Ovary (tissue), 9 donors: ENCODE measurements around the gene MTG1. TPM values are rescaled to one million over a fixed set of nuclear protein-coding genes. Genes with fewer than 3 reads are reported as not detected.

Experiments used
- DNase-seq, 5 donors: peaks; one replicate each; pipeline ENCODE4 v3.0.0-alpha.2; 2019 to 2020
- H3K27ac ChIP-seq, 2 donors: fragments of 200-600 bp; one replicate each; pipeline versions ENCODE4 v1.5.1 to v1.8.0; 2019 to 2022
- H3K27me3 ChIP-seq: fragments of 200-600 bp; one replicate; pipeline ENCODE4 v1.8.0; 2022
- H3K36me3 ChIP-seq: fragments of 200-600 bp; sonication (generic); one replicate; pipeline ENCODE4 v1.5.1; 2019
- H3K4me1 ChIP-seq: one replicate; pipeline ENCODE4 v1.8.1; 2013; ENCODE audit warnings: mild to moderate bottlenecking, moderate library complexity; ENCODE audit not compliant: insufficient read depth
- H3K4me3 ChIP-seq: fragments of 200-600 bp; sonication (generic); one replicate; pipeline ENCODE4 v1.5.1; 2017
- H3K9me3 ChIP-seq, 2 donors: fragments of 200-600 bp in 1 of 2; sonication (generic) in 1 of 2; one replicate each; pipeline versions ENCODE4 v1.5.1 to v1.8.1; 2013 to 2019; ENCODE audit warnings: mild to moderate bottlenecking in 1 of 2, moderate library complexity in 1 of 2
- CTCF ChIP-seq, 3 donors: fragments of 450-650 bp in 2 of 3; fragments of 200-600 bp in 1 of 3; IDR thresholded peaks; one replicate each; pipeline versions ENCODE4 v1.5.1 to v1.8.0; 2016 to 2022; ENCODE audit warnings: antibody characterized with exemption in 3 of 3, mild to moderate bottlenecking in 1 of 3
- EP300 ChIP-seq: sonication (generic); formaldehyde crosslinking; IDR thresholded peaks from one replicate; pipeline ENCODE4 v1.6.1; 2017; ENCODE audit warnings: antibody characterized with exemption
- POLR2A ChIP-seq: fragments of 450-650 bp; IDR thresholded peaks from one replicate; pipeline ENCODE4 v1.6.1; 2017; ENCODE audit warnings: antibody characterized with exemption, mild to moderate bottlenecking, moderate library complexity
- WGBS, 3 donors: extraction: QIAGEN DNeasy Blood & Tissue Kit in 1 of 3; methylation state at CpG; one replicate each; pipeline versions ENCODE4 v1.1.5 to v1.1.7; 2013 to 2017; 5-methylcytosine and 5-hydroxymethylcytosine counted together
- intact Hi-C, 4 donors: fragments of 100-400 bp; cut with DNase I; formaldehyde crosslinking; loops; one replicate each; pipeline versions ENCODE4 v1.11.0 to v1.15.1; 2022 to 2023
- polyA plus RNA-seq, 2 donors: library from polyadenylated mRNA; stranded (reverse); fragments of 200-250 nt in 1 of 2; fragments of 350-450 nt in 1 of 2; fragmentation: Illumina TruSeq in 1 of 2; extraction: RNeasy Lipid Tissue Mini Kit (QIAGEN cat#74804) in 1 of 2; gene quantifications; one replicate each; pipeline ENCODE4 v1.2.3, GENCODE V29; 2013 to 2014
- total RNA-seq, 7 donors: library from RNA; depleted of rRNA in 2 of 7; stranded (reverse); fragments of >200 nt in 2 of 7; fragmentation: NEBNext Ultra II Directional in 3 of 7; extraction: Animal tissue kit (Norgen Biotek cat#: 25700) in 3 of 7; gene quantifications; one replicate each; pipeline versions ENCODE4 v1.1.0 to v1.2.4, GENCODE V29; 2016 to 2023
- donor health status: DM: no; HTN: no; CAD: no; lungs with moderate emphysema.
- donor health status: DM: no; HTN: no; CAD: no.
- donor health status: Bipolar disorder and iron deficiency.
- donor health status: DM: yes; HTN: yes; CAD: no.
- donor health status: DM: no; HTN: no; CAD: no.
- donor health status: DM: yes; HTN: yes; CAD: no.

Gene MTG1
- total and polyA plus RNA-seq, 9 donors = 23.1 to 55.1 (median 33.7) TPM

DNA sequence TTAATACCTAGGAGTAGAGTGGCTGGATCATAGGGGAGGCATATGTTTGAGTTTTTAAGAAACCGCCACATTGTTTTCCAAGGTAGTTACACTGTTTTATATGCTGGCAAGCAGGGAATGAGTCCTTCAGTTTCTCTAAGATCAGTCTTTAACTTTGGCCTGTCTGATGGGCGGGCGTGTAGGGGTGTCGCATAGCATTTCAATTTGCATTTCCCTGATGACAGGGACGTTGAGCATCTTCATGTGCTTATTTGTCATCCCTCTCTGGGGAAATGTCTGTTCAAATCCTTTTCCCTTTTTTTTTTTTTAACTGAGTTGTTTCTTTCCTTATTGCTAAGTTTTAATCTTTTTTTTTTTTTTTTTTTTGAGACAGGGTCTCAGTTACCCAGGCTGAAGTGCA, 9.8 kb downstream of the MTG1 start:
- H3K4me3 ChIP-seq = no peak overlapping the region
- no peak overlapping the region for H3K27ac ChIP-seq
- no peaks in the 10 kb centered on the region for H3K27me3 ChIP-seq
- WGBS, 3 donors = 95 to 97% (median 96%) methylated on average over 5 of the region's 5 CpGs
- no peak for TF ChIP-seq CTCF (IDR thresholded peaks at IDR 0.05)
- TF ChIP-seq POLR2A = no peak
- TF ChIP-seq EP300 = no peak
- H3K9me3 ChIP-seq = no peaks in the 10 kb centered on the region
- DNase-seq = no peak
- no peaks in the 10 kb centered on the region for H3K4me1 ChIP-seq
- H3K36me3 ChIP-seq = no peaks in the 10 kb centered on the region
- intact Hi-C loops = no loop called here

DNA sequence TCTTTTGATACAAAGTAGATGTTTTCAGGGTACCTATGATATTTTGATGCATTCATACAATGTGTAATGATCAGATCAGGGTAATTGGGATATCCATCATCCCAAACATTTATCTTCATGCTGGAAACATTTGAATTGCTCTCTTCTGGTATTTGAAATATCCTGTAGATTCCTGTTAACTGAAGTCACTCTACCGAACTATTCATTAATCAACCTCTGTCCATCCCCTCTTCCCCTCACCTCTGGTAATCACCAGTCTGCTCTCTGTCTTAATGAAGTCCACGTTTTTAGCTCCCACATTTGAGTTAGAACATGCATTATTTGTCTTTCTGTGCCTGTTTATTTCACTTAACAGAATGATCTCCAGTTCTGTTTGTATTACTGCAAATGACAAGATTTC, 11.3 kb downstream of the MTG1 start:
- no peak overlapping the region for H3K27ac ChIP-seq
- no peaks in the 10 kb centered on the region for H3K4me1 ChIP-seq
- no peaks in the 10 kb centered on the region for H3K9me3 ChIP-seq
- H3K36me3 ChIP-seq = no peaks in the 10 kb centered on the region
- TF ChIP-seq EP300 = no peak
- TF ChIP-seq CTCF (IDR thresholded peaks at IDR 0.05) = no peak
- TF ChIP-seq POLR2A = no peak
- 51 to 57% (median 54%) methylated on average over 2 of the region's 2 CpGs for WGBS, 3 donors
- no peaks in the 10 kb centered on the region for H3K27me3 ChIP-seq
- H3K4me3 ChIP-seq = no peak overlapping the region
- intact Hi-C loops = no loop called here
- DNase-seq = no peak

GRCh38 chr10:133405844-133406527, 12.0 kb downstream of the MTG1 start:
- no peaks in the 10 kb centered on the region for H3K36me3 ChIP-seq
- H3K9me3 ChIP-seq = peaks cover 0 to 3% of the 10 kb centered on the region in 2 donors
- no peak overlapping the region for H3K4me3 ChIP-seq
- no peaks in the 10 kb centered on the region for H3K27me3 ChIP-seq
- H3K4me1 ChIP-seq = no peaks in the 10 kb centered on the region
- H3K27ac ChIP-seq = no peak overlapping the region
- no peak for TF ChIP-seq POLR2A
- no peak for TF ChIP-seq CTCF (IDR thresholded peaks at IDR 0.05)
- TF ChIP-seq EP300 = no peak
- intact Hi-C loops = no loop called here
- WGBS, 3 donors = 88 to 96% (median 95%) methylated on average over 8 of the region's 8 CpGs
- DNase-seq = no peak

DNA sequence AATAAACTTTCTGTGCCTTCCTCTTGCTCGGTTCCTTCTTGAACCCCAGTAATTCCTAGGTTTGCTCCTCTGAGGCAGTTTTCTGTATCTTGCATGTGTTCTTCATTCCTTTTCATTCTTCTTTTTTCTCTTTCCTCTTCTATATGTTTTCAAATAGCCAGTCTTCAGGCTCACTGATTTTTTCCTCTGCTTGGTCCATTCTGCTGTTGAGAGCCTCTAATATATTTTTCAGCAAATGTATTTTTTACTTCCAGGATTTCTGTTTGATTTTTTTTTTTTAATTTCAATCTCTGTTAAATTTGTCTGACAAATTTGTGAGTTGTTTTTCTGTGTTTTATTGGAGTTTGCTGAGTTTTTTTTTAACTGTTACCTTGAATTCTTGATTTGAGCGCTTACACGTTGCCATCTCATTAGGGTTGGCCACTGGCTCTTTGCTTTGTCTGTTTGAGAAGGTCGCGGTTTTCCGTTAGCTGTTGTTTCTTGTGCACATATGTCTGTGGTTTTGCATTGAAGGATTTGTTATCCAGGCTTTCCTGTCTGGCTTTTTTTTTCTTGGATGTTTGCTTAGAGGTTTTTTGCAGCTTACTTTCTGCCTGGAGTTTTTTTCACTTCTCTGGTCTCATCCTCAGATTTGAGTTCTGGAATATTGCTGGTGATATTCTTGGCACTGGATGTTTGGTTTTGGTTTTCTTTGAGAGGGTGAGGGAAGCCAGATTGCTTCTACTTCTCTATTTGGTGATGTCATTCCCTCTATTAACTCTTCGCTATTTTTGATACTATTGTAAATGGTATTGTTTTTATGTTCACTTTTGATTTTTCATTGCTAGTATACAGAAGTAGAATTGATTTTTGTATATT, 17.8 kb downstream of the MTG1 start:
- H3K27me3 ChIP-seq = no peaks in the 10 kb centered on the region
- no peak overlapping the region for H3K4me3 ChIP-seq
- WGBS, 3 donors = 96 to 98% (median 98%) methylated on average over 7 of the region's 7 CpGs
- TF ChIP-seq CTCF (IDR thresholded peaks at IDR 0.05) = no peak
- no peak for TF ChIP-seq POLR2A
- no peak for TF ChIP-seq EP300
- H3K27ac ChIP-seq = no peak overlapping the region
- H3K4me1 ChIP-seq = no peaks in the 10 kb centered on the region
- no peak for DNase-seq
- intact Hi-C loops = no loop called here
- no peaks in the 10 kb centered on the region for H3K36me3 ChIP-seq
- H3K9me3 ChIP-seq = peaks cover 0 to 6% of the 10 kb centered on the region in 2 donors
